Activated naive CD4-positive, alpha-beta T cell treated with Interleukin-2 at 50 U/mL for 16 hours (primary cell): ENCODE data around the gene EMILIN2.

ENCODE experiments used
- DNase-seq: peaks from one replicate; pipeline ENCODE4 v3.0.0-alpha.2; 2020

EMILIN2 gene

GRCh38 chr18:2918761-2919550, 72.2 kb downstream of the EMILIN2 start:
- DNase-seq = no peak

GRCh38 chr18:2919600-2919999, 72.8 kb downstream of the EMILIN2 start:
- DNase-seq = no peak

- no peak for DNase-seq
Measured at GRCh38 chr18:2920027-2920426, 73.2 kb downstream of the EMILIN2 start.

- no peak for DNase-seq
Measured at GRCh38 chr18:2920546-2921343, 73.9 kb downstream of the EMILIN2 start.

- DNase-seq = no peak
Measured at GRCh38 chr18:2921778-2922177, 75.0 kb downstream of the EMILIN2 start.

- DNase-seq = no peak
Measured at GRCh38 chr18:2923464-2923863, 76.7 kb downstream of the EMILIN2 start.

- DNase-seq = no peak
Measured at GRCh38 chr18:2924920-2925319, 78.1 kb downstream of the EMILIN2 start.

- no peak for DNase-seq
Measured at GRCh38 chr18:2926528-2926927, 79.7 kb downstream of the EMILIN2 start.

- DNase-seq = no peak
Measured at GRCh38 chr18:2927745-2928144, 80.9 kb downstream of the EMILIN2 start.

GRCh38 chr18:2932247-2933181, 85.7 kb downstream of the EMILIN2 start:
- no peak for DNase-seq

- DNase-seq = no peak
Measured at GRCh38 chr18:2933995-2934394, 87.2 kb downstream of the EMILIN2 start.

- DNase-seq = no peak
Measured at GRCh38 chr18:2935438-2936192, 88.8 kb downstream of the EMILIN2 start.

GRCh38 chr18:2939317-2939716, 92.5 kb downstream of the EMILIN2 start:
- no peak for DNase-seq

GRCh38 chr18:2948038-2948437, 101.2 kb downstream of the EMILIN2 start:
- no peak for DNase-seq

- DNase-seq = no peak
Measured at GRCh38 chr18:2952605-2953004, 105.8 kb downstream of the EMILIN2 start.

- DNase-seq = no peak
Measured at GRCh38 chr18:2953935-2954653, 107.3 kb downstream of the EMILIN2 start.

GRCh38 chr18:2954869-2955645, 108.3 kb downstream of the EMILIN2 start:
- no peak for DNase-seq

- no peak for DNase-seq
Measured at GRCh38 chr18:2956056-2956455, 109.2 kb downstream of the EMILIN2 start.

GRCh38 chr18:2958819-2959298, 112.1 kb downstream of the EMILIN2 start:
- DNase-seq = peak; percentile 42

- no peak for DNase-seq
Measured at GRCh38 chr18:2959341-2959740, 112.5 kb downstream of the EMILIN2 start.
